ENCODE data around the gene MAN2B2. TPM values are rescaled to one million over a fixed set of nuclear protein-coding genes. Genes with fewer than 3 reads are reported as not detected.

The MAN2B2 gene
- total and polyA plus RNA-seq, 2 experiments from 2014 or later, result 22.2 to 24.0 TPM

Other genes with a start within 250 kb of the MAN2B2 start
- 0.48 and 0.67 TPM in 2 replicates for gene PPP2R2C, start 102.6 kb upstream of the MAN2B2 start, total RNA-seq
- gene PPP2R2C, start 102.6 kb upstream of the MAN2B2 start, polyA plus RNA-seq, result 0.22 and 0.35 TPM in 2 replicates
- gene MRFAP1, start 65.5 kb downstream of the MAN2B2 start, total RNA-seq, result 221 and 238 TPM in 2 replicates
- gene MRFAP1, start 65.5 kb downstream of the MAN2B2 start, polyA plus RNA-seq, result 225 and 256 TPM in 2 replicates
- gene S100P, start 118.7 kb downstream of the MAN2B2 start, total RNA-seq, result 9.2 and 36.6 TPM in 2 replicates
- 51.6 and 99.1 TPM in 2 replicates for gene S100P, start 118.7 kb downstream of the MAN2B2 start, polyA plus RNA-seq
- gene MRFAP1L1, start 134.7 kb downstream of the MAN2B2 start, total RNA-seq, result 84.9 and 86.4 TPM in 2 replicates
- 55.1 and 60.8 TPM in 2 replicates for gene MRFAP1L1, start 134.7 kb downstream of the MAN2B2 start, polyA plus RNA-seq
- 29.4 and 33.3 TPM in 2 replicates for gene BLOC1S4, start 141.0 kb downstream of the MAN2B2 start, total RNA-seq
- 50.1 and 60.0 TPM in 2 replicates for gene BLOC1S4, start 141.0 kb downstream of the MAN2B2 start, polyA plus RNA-seq
- 34.3 and 38.4 TPM in 2 replicates for gene KIAA0232, start 207.5 kb downstream of the MAN2B2 start, total RNA-seq
- 11.3 TPM in 2 replicates for gene KIAA0232, start 207.5 kb downstream of the MAN2B2 start, polyA plus RNA-seq

Data from hepatocyte (in vitro differentiated cells).